Testis (tissue), 2 donors: ENCODE results near the gene CGB2.

ENCODE experiments used
- CTCF ChIP-seq, 3 experiments: fragments of 450-650 bp in 2 of 3; fragments of 200-600 bp in 1 of 3; sonication (generic) in 1 of 3; IDR thresholded peaks; one replicate each; pipeline ENCODE4 v1.5.1; 2016 to 2019; ENCODE audit warnings: antibody characterized with exemption in 3 of 3, mild to moderate bottlenecking in 2 of 3, moderate library complexity in 1 of 3
- POLR2A ChIP-seq: fragments of 450-650 bp; IDR thresholded peaks from one replicate; pipeline ENCODE4 v1.6.1; 2017; ENCODE audit warnings: antibody characterized with exemption, mild to moderate bottlenecking, moderate library complexity

GRCh38 chr19:49014870-49015255, 16.8 kb upstream of the CGB2 start:
- TF ChIP-seq CTCF (IDR thresholded peaks at IDR 0.05) (no peak), POLR2A (no peak)
